Psoas muscle (tissue), 8 donors: ENCODE data around the gene RAVER1. TPM values are rescaled to one million over a fixed set of nuclear protein-coding genes. Genes with fewer than 3 reads are reported as not detected.
A peak's percentile ranks its signal among the peaks of the same experiment; 100 is the strongest.
"Not testable (repeated sequence)": the region's sequence is repeated elsewhere in the genome, so short reads cannot be mapped to it uniquely, and the experiment has no call there.

Source experiments
- ATAC-seq, 4 donors: fragments of 200-7000 bp; cut with Tn5 transposase; one replicate each; pipeline ENCODE4 v1.9.1; 2020; ENCODE audit warnings: moderate library complexity in 3 of 4, mild to moderate bottlenecking in 2 of 4
- DNase-seq, 2 donors: peaks; one replicate each; pipeline ENCODE4 v3.0.0-alpha.2; 2020
- H3K27ac ChIP-seq: fragments of 200-600 bp; one replicate; pipeline ENCODE4 v1.8.0; 2022
- H3K27me3 ChIP-seq, 3 donors: fragments of 200-600 bp in 1 of 3; one replicate each; pipeline versions ENCODE4 v1.6.1 to v1.8.0; 2013 to 2022; ENCODE audit warnings: low read length in 2 of 3, mild to moderate bottlenecking in 2 of 3, moderate library complexity in 1 of 3; ENCODE audit not compliant: insufficient read depth in 3 of 3
- H3K36me3 ChIP-seq, 2 donors: fragments of 200-600 bp in 1 of 2; one replicate each; pipeline versions ENCODE4 v1.6.1 to v1.8.0; 2013 to 2022; ENCODE audit warnings: low read depth in 1 of 2, mild to moderate bottlenecking in 1 of 2, moderate library complexity in 1 of 2; ENCODE audit not compliant: insufficient read depth in 1 of 2
- H3K4me1 ChIP-seq: fragments of 200-600 bp; one replicate; pipeline ENCODE4 v1.8.0; 2022
- H3K4me3 ChIP-seq: fragments of 200-600 bp; one replicate; pipeline ENCODE4 v1.8.0; 2022; ENCODE audit warnings: mild to moderate bottlenecking
- H3K9me3 ChIP-seq: fragments of 200-600 bp; one replicate; pipeline ENCODE4 v1.8.0; 2022
- CTCF ChIP-seq: fragments of 200-600 bp; IDR thresholded peaks from one replicate; pipeline ENCODE4 v1.8.0; 2022; ENCODE audit warnings: antibody characterized with exemption
- WGBS, 3 donors: extraction: QIAGEN DNeasy Blood & Tissue Kit; methylation state at CpG; one replicate each; pipeline versions ENCODE4 v1.1.6 to v1.1.7; 2013; 5-methylcytosine and 5-hydroxymethylcytosine counted together
- intact Hi-C, 2 donors: fragments of 100-400 bp; cut with DNase I; formaldehyde crosslinking; loops; one replicate each; pipeline versions ENCODE4 v1.11.0 to v1.14.2; 2022
- polyA plus RNA-seq, 3 donors: library from polyadenylated mRNA; stranded (reverse); fragments of 200-250 nt; gene quantifications; one replicate each; pipeline ENCODE4 v1.2.3, GENCODE V29; 2013
- total RNA-seq, 4 donors: library from RNA; stranded (reverse); fragmentation: NEBNext Ultra II Directional in 2 of 4; extraction: Animal tissue kit (Norgen Biotek cat#: 25700) in 2 of 4; gene quantifications; one replicate each; pipeline versions ENCODE4 v1.2.1 to v1.2.4, GENCODE V29; 2021 to 2023
- donor health status: healthy with polysubstance abuse.
- donor health status: DM: no; HTN: no; CAD: no; lungs with moderate emphysema.
- donor health status: Bipolar disorder and iron deficiency.
- donor health status: healthy.
- donor health status: DM: yes; HTN: yes; CAD: no.
- donor health status: DM: no; HTN: no; CAD: no.
- donor health status: DM: no; HTN: no; CAD: no.
- donor health status: DM: yes; HTN: yes; CAD: no.

RAVER1 gene
- total and polyA plus RNA-seq, 7 donors, result 4.3 to 11.2 (median 8.2) TPM

DNA sequence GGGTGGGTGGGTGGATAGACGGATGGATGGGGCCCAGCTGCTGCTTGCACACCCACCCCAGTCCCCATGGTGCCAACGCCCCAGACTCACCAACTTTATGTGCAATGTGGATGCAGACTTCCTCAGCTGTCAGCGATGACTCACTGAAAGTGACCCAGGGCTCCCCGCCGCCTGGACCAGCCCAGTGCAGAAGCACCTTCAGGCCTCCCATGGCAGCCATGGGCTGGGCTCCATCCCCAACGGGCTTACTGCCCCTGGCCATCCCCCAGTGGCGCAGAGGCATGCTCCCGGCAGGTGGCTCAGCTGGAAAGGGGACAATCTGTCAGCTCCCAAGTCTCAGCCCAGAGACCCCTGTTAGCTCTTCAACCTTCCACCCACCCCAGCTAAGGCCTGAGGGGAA, 44.8 kb upstream of the RAVER1 start:
- ATAC-seq, result no peak
- WGBS, 3 donors, result 87 to 96% (median 95%) methylated on average over 5 to 8 of the region's 8 CpGs
- TF ChIP-seq CTCF, result no peak
- intact Hi-C loops, result no loop called here
- H3K27me3 ChIP-seq, result no peaks in the 10 kb centered on the region
- peaks cover 6% of the 10 kb centered on the region for H3K4me1 ChIP-seq
- H3K27ac ChIP-seq, result no peak overlapping the region
- no peaks in the 10 kb centered on the region for H3K9me3 ChIP-seq
- no peak overlapping the region for H3K4me3 ChIP-seq
- DNase-seq, result no peak
- peaks cover 0 to 31% of the 10 kb centered on the region in 2 donors for H3K36me3 ChIP-seq

GRCh38 chr19:10377140-10377640, 43.9 kb upstream of the RAVER1 start:
- intact Hi-C loops, ATAC-seq, H3K27me3 ChIP-seq, H3K4me3 ChIP-seq, H3K9me3 ChIP-seq, DNase-seq, H3K4me1 ChIP-seq, H3K27ac ChIP-seq: not testable (repeated sequence)
- 89 to 95% (median 91%) methylated on average over 2 of the region's 2 CpGs for WGBS, 3 donors
- peaks cover 0 to 41% of the 10 kb centered on the region in 2 donors for H3K36me3 ChIP-seq

GRCh38 chr19:10374931-10375330, 41.6 kb upstream of the RAVER1 start:
- Histone ChIP-seq H3K27me3 (no peaks in the 10 kb centered on the region), H3K36me3 (peaks cover 0 to 54% of the 10 kb centered on the region in 2 donors), H3K27ac (no peak overlapping the region), H3K4me1 (peaks cover 6% of the 10 kb centered on the region), H3K9me3 (no peaks in the 10 kb centered on the region), H3K4me3 (no peak overlapping the region)
- TF ChIP-seq CTCF, result no peak
- WGBS, 3 donors, result 81 to 89% (median 88%) methylated on average over 5 of the region's 5 CpGs
- DNase-seq, result no peak
- no peak for ATAC-seq
- intact Hi-C loops, result no loop called here

DNA sequence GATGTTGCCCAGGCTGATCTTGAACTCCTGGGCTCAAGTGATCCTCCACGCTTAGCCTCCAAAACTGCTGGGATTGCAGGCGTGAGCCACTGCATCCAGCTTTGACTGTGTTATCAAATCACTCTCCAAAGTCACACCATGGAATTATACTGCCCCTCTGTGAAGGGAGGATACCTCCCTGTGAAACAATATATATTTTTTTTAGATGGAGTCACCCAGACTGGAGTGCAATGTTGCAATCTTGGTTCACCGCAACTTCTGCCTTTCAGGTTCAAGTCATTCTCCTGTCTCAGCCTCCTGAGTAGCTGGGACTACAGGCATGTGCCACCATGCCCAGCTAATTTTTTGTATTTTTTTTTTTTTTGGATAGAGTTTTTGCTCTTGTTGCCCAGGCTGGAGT, 39.4 kb upstream of the RAVER1 start:
- intact Hi-C loops, result no loop called here
- ATAC-seq, result no peak
- DNase-seq, result no peak
- no peak for TF ChIP-seq CTCF
- Histone ChIP-seq H3K27ac (no peak overlapping the region), H3K4me1 (no peaks in the 10 kb centered on the region), H3K36me3 (peaks cover 0 to 58% of the 10 kb centered on the region in 2 donors), H3K27me3 (no peaks in the 10 kb centered on the region), H3K9me3 (no peaks in the 10 kb centered on the region), H3K4me3 (no peak overlapping the region)
- WGBS, 3 donors, result 89 to 98% (median 97%) methylated on average over 3 of the region's 3 CpGs

DNA sequence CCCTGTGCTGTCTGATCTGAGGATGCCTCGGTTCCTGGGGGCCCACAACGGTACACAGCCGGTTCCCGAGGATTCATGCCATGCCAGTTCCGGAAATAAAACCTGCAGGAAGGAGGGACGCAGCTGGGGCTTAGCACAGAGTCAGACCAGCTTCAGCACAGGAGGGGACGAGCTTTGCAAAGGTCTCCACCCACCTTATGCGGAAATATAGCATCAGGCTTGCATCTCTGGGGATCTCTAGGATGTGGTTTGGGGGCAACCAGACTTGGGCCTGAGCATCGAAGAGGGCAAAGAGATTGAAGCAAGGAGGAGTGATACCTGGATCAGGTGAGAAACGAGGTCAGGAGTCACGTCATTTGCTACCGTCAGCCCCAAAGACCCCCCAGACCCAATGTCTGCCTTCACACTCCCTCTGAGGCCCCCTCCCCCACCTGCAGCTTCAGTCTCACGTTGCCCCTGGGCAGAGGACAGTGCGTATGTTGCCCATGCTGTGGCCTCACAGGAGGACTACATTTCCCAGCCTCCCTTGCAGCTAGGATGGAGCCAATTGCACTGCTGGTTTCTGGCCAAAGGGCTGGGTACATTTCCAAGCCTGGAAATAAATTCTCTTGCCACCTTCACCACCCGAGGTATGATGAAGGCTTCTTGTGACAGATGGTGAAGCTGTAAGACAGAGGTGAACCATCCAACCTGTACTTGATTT, 34.9 kb upstream of the RAVER1 start:
- TF ChIP-seq CTCF, result no peak
- ATAC-seq (peak in 1 of 4 donors; percentile 31), DNase-seq (no peak)
- Histone ChIP-seq H3K4me3 (no peak overlapping the region), H3K9me3 (no peaks in the 10 kb centered on the region), H3K4me1 (no peaks in the 10 kb centered on the region), H3K27ac (no peak overlapping the region), H3K27me3 (no peaks in the 10 kb centered on the region), H3K36me3 (peaks cover 6 to 83% of the 10 kb centered on the region in 2 donors)
- 89 to 91% (median 90%) methylated on average over 15 of the region's 15 CpGs for WGBS, 3 donors
- intact Hi-C loops, result no loop called here

GRCh38 chr19:10366950-10367512, 33.7 kb upstream of the RAVER1 start:
- H3K4me1 ChIP-seq, intact Hi-C loops, DNase-seq, ATAC-seq, H3K27ac ChIP-seq, H3K9me3 ChIP-seq, H3K27me3 ChIP-seq, H3K4me3 ChIP-seq: not testable (repeated sequence)
- H3K36me3 ChIP-seq, result peaks cover 6 to 86% of the 10 kb centered on the region in 2 donors
- 96 to 100% (median 97%) methylated on average over 4 of the region's 4 CpGs for WGBS, 3 donors
